ENCODE results near the gene BCAS3. TPM values are rescaled to one million over a fixed set of nuclear protein-coding genes. Genes with fewer than 3 reads are reported as not detected.
"Not testable (repeated sequence)": the region's sequence is repeated elsewhere in the genome, so short reads cannot be mapped to it uniquely, and the experiment has no call there.

Gene BCAS3
- total RNA-seq, 2 donors from 2014 or later, result 44.1 to 71.5 TPM

- Histone ChIP-seq H3K36me3 (replicated peaks in 1 of 2; ENCODE audit: insufficient read depth in 1 of 2, low read depth in 2 of 2) (no peaks in the 10 kb centered on the region), H3K27ac (no peak overlapping the region), H3K4me3 (no peak overlapping the region), H3K9me3 (no peaks in the 10 kb centered on the region), H3K4me1 (no peaks in the 10 kb centered on the region), H3K27me3 (no peaks in the 10 kb centered on the region)
- no peak for TF ChIP-seq CTCF (IDR thresholded peaks at IDR 0.05)
- no peak for TF ChIP-seq POLR2A (IDR thresholded peaks at IDR 0.05)
- ATAC-seq, result no peak
- no peak for DNase-seq
- intact Hi-C loops (cut with DNase I), result no loop called here
These were observed 758.6 kb downstream of the BCAS3 start for GRCh38 chr17:61436273-61436672.

GRCh38 chr17:61436995-61437704, 759.5 kb downstream of the BCAS3 start:
- intact Hi-C loops (cut with DNase I), result no loop called here

GRCh38 chr17:61440697-61441096, 763.0 kb downstream of the BCAS3 start:
- Histone ChIP-seq H3K36me3 (replicated peaks in 1 of 2; ENCODE audit: insufficient read depth in 1 of 2, low read depth in 2 of 2) (no peaks in the 10 kb centered on the region), H3K4me1 (no peaks in the 10 kb centered on the region), H3K4me3 (no peak overlapping the region), H3K27ac (no peak overlapping the region), H3K9me3 (no peaks in the 10 kb centered on the region), H3K27me3 (no peaks in the 10 kb centered on the region)
- intact Hi-C loops (cut with DNase I), result no loop called here
- no peak for ATAC-seq
- TF ChIP-seq CTCF (IDR thresholded peaks at IDR 0.05) (no peak), POLR2A (IDR thresholded peaks at IDR 0.05) (no peak)
- DNase-seq, result no peak

More at GRCh38 chr17:61436995-61437704, 759.5 kb downstream of the BCAS3 start:
- DNase-seq (no peak), ATAC-seq (no peak)
- no peaks in the 10 kb centered on the region for H3K27me3 ChIP-seq
- H3K36me3 ChIP-seq (replicated peaks in 1 of 2; ENCODE audit: insufficient read depth in 1 of 2, low read depth in 2 of 2), result no peaks in the 10 kb centered on the region
- no peaks in the 10 kb centered on the region for H3K9me3 ChIP-seq
- H3K4me1 ChIP-seq, result no peaks in the 10 kb centered on the region
- TF ChIP-seq POLR2A (IDR thresholded peaks at IDR 0.05), result no peak
- TF ChIP-seq CTCF (IDR thresholded peaks at IDR 0.05), result no peak
- H3K4me3 ChIP-seq, result no peak overlapping the region
- H3K27ac ChIP-seq, result no peak overlapping the region

- DNase-seq; ATAC-seq; H3K36me3 ChIP-seq (replicated peaks in 1 of 2; ENCODE audit: insufficient read depth in 1 of 2, low read depth in 2 of 2); H3K4me3 ChIP-seq; intact Hi-C loops (cut with DNase I); H3K27me3 ChIP-seq; H3K4me1 ChIP-seq; H3K27ac ChIP-seq; H3K9me3 ChIP-seq: not testable (repeated sequence)
- 86 to 94% methylated on average over 6 of the region's 6 CpGs for WGBS, 2 donors
These were observed 763.9 kb downstream of the BCAS3 start for GRCh38 chr17:61441507-61441906.

GRCh38 chr17:61442136-61442775, 764.6 kb downstream of the BCAS3 start:
- TF ChIP-seq POLR2A (IDR thresholded peaks at IDR 0.05), result no peak
- no peak for TF ChIP-seq CTCF (IDR thresholded peaks at IDR 0.05)
- no peak overlapping the region for H3K27ac ChIP-seq
- no peaks in the 10 kb centered on the region for H3K36me3 ChIP-seq (replicated peaks in 1 of 2; ENCODE audit: insufficient read depth in 1 of 2, low read depth in 2 of 2)
- no peak for DNase-seq
- H3K9me3 ChIP-seq, result no peaks in the 10 kb centered on the region
- no peak for ATAC-seq
- intact Hi-C loops (cut with DNase I), result no loop called here
- no peaks in the 10 kb centered on the region for H3K4me1 ChIP-seq
- H3K27me3 ChIP-seq, result no peaks in the 10 kb centered on the region
- H3K4me3 ChIP-seq, result no peak overlapping the region
- 69 to 72% methylated on average over 4 of the region's 4 CpGs for WGBS, 2 donors

Small RNA genes lying within 50 kb of the gene (small RNA-seq; reads per million reads assigned to genes)
- gene RF00019, result not detected
- not detected for gene RN7SL448P
- gene RN7SL606P, result not detected
- not detected for gene RNU6-623P

Other genes starting within 250 kb of the BCAS3 start
- gene APPBP2, start 151.6 kb upstream of the BCAS3 start, total RNA-seq, result 10 to 100 TPM; 10.9 to 15.3 TPM
- gene PPM1D, start 77.7 kb upstream of the BCAS3 start, total RNA-seq, result 10 to 100 TPM in 1 of 2 donors, 1 to 10 TPM in 1; 6.5 to 15.5 TPM

All from body of pancreas (tissue), 4 donors.